ENCODE results near the gene FBXL19.

- TF ChIP-seq CTCF (IDR thresholded peaks at IDR 0.05) (no peak), POLR2A (IDR thresholded peaks at IDR 0.05) (no peak)
These were observed 47.2 kb upstream of the FBXL19 start for GRCh38 chr16:30875871-30876801.

All from body of pancreas (tissue), 4 donors.